Measurements from ENCODE around the gene BEST4. TPM values are rescaled to one million over a fixed set of nuclear protein-coding genes. Genes with fewer than 3 reads are reported as not detected.

BEST4 gene
- total RNA-seq, 1 experiment from 2014 or later = 0.15 TPM

DNA sequence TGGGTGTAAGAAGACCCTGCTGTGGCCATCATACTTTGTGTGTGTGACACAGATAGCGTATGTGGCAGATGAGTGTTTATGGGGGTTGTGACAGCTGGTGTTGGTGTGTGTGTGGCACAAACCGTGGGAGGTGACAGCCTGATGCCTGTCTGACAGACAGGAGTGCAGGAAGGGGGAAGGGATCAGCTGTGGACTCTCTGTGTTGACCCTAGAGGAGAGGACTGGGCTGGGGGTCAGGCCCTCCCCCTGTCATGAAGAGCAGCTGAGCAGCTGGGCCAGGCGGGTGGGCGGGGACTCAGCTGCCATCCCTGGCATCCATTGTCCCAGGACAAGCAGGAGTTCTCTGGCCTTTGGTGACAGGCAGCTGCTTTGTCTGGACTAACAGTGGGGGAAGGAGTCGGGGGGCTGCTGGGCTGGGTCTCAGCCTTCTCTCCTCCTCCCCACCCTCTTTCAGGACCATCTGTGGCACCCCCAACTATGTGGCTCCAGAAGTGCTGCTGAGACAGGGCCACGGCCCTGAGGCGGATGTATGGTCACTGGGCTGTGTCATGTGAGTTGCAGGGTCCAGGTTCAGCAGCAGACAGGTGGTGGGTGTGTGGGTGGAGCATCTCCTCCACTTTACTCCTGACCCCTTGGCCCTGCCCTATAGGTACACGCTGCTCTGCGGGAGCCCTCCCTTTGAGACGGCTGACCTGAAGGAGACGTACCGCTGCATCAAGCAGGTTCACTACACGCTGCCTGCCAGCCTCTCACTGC is 14.5 kb upstream of the BEST4 start:
- H3K4me1 ChIP-seq (ENCODE audit: control insufficient read depth, insufficient read depth, low read length) = peaks cover 32% of the 10 kb centered on the region
- H3K27me3 ChIP-seq (ENCODE audit: control insufficient read depth, insufficient read depth, low read length) = no peaks in the 10 kb centered on the region
- DNase-seq (ENCODE audit: low read depth, low spot score) (no peak), ATAC-seq (no peak)
- CTCF ChIA-PET = no interaction called here
- intact Hi-C loops (cut with micrococcal nuclease; ENCODE audit: unreplicated experiment) = no loop called here
- no TSS peak for BruUV-seq (replicated peaks)
- H3K36me3 ChIP-seq (ENCODE audit: control insufficient read depth, insufficient read depth, low read length) = no peaks in the 10 kb centered on the region; the same call in 1 of the 2 replicates
- no peaks in the 10 kb centered on the region for H3K9me3 ChIP-seq (ENCODE audit: control insufficient read depth, insufficient read depth, low read depth, low read length)
- in situ Hi-C loops (cut with HindIII; ENCODE audit: low pct_unique_long_range_greater_than_20kb, low sequenced_read_pairs) = no loop called here
- POLR2A ChIA-PET = no interaction called here
- no peak for TF ChIP-seq SIN3A (IDR thresholded peaks at IDR 0.05; ENCODE audit: borderline replicate concordance, insufficient read depth, low read depth, low read length)
- no peak for TF ChIP-seq POLR2AphosphoS5 (IDR thresholded peaks at IDR 0.05; ENCODE audit: low read depth, low read length)
- TF ChIP-seq, protein P1, sequence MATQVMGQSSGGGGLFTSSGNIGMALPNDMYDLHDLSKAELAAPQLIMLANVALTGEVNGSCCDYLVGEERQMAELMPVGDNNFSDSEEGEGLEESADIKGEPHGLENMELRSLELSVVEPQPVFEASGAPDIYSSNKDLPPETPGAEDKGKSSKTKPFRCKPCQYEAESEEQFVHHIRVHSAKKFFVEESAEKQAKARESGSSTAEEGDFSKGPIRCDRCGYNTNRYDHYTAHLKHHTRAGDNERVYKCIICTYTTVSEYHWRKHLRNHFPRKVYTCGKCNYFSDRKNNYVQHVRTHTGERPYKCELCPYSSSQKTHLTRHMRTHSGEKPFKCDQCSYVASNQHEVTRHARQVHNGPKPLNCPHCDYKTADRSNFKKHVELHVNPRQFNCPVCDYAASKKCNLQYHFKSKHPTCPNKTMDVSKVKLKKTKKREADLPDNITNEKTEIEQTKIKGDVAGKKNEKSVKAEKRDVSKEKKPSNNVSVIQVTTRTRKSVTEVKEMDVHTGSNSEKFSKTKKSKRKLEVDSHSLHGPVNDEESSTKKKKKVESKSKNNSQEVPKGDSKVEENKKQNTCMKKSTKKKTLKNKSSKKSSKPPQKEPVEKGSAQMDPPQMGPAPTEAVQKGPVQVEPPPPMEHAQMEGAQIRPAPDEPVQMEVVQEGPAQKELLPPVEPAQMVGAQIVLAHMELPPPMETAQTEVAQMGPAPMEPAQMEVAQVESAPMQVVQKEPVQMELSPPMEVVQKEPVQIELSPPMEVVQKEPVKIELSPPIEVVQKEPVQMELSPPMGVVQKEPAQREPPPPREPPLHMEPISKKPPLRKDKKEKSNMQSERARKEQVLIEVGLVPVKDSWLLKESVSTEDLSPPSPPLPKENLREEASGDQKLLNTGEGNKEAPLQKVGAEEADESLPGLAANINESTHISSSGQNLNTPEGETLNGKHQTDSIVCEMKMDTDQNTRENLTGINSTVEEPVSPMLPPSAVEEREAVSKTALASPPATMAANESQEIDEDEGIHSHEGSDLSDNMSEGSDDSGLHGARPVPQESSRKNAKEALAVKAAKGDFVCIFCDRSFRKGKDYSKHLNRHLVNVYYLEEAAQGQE (IDR thresholded peaks at IDR 0.05; ENCODE audit: insufficient read depth in 1 of 2, low read depth in 2 of 2, low read length in 1 of 2) = no peak
- peak overlapping the region; percentile 56 to 83 for H3K4me3 ChIP-seq (ENCODE audit: low read depth in 2 of 2, low read length in 2 of 2)
- no peak overlapping the region for H3K27ac ChIP-seq (ENCODE audit: low read length)

DNA sequence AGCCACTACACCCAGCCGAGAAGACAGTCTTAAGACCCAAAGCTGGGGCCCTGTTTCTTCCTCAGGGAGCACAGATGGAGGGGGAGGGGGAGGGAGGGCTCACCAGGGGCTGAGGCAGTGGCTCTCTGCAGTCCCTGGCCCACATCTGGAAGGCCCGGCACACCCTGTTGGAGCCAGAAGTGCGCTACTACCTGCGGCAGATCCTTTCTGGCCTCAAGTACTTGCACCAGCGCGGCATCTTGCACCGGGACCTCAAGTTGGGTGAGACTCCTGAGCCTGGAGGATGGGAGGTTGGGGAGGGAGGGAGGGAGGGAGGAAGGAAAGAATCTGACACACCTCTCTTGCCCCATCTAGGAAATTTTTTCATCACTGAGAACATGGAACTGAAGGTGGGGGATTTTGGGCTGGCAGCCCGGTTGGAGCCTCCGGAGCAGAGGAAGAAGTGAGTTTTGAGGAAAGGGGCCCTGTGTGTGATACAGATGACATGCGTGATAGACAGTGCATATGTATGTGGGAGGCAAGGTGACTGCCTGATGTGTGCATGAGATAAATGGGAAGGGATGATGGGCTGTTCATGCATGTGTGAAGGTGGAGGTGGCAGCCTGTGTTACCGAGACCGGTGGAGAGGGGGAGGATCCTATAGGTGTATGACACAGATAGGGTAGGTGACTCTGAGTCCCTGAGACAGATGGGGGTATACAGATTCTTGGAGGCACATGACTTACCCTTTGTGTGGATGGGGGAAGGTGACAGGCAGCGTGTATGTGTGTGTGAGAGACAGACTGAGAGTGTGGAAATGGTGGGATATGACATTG is 13.7 kb upstream of the BEST4 start:
- no peaks in the 10 kb centered on the region for H3K27me3 ChIP-seq (ENCODE audit: control insufficient read depth, insufficient read depth, low read length)
- intact Hi-C loops (cut with micrococcal nuclease; ENCODE audit: unreplicated experiment) (no loop called here), in situ Hi-C loops (cut with HindIII; ENCODE audit: low pct_unique_long_range_greater_than_20kb, low sequenced_read_pairs) (no loop called here)
- H3K9me3 ChIP-seq (ENCODE audit: control insufficient read depth, insufficient read depth, low read depth, low read length) = no peaks in the 10 kb centered on the region
- no peaks in the 10 kb centered on the region; the same call in 1 of the 2 replicates for H3K36me3 ChIP-seq (ENCODE audit: control insufficient read depth, insufficient read depth, low read length)
- TSS peak; percentile 92 for BruUV-seq (replicated peaks)
- ChIA-PET POLR2A (interaction anchor here (2.0 kb wide), 1 partner anchor 18 kb away, joined by 25 read pairs; no protein-coding TSS in a partner anchor), CTCF (no interaction called here)
- DNase-seq (ENCODE audit: low read depth, low spot score) = no peak
- 0 out of 2 replicates have a peak overlapping the region, but pooled peaks have one; percentile 5 for H3K27ac ChIP-seq (ENCODE audit: low read length)
- H3K4me1 ChIP-seq (ENCODE audit: control insufficient read depth, insufficient read depth, low read length) = peaks cover 24% of the 10 kb centered on the region
- no peak for ATAC-seq
- H3K4me3 ChIP-seq (ENCODE audit: low read depth in 2 of 2, low read length in 2 of 2) = peak overlapping the region; percentile 56 to 83
- TF ChIP-seq POLR2AphosphoS5 (IDR thresholded peaks at IDR 0.05; ENCODE audit: low read depth, low read length) (no peak), TCF7L2 (IDR thresholded peaks at IDR 0.05; ENCODE audit: low read depth, low read length) (no peak), SIN3A (IDR thresholded peaks at IDR 0.05; ENCODE audit: borderline replicate concordance, insufficient read depth, low read depth, low read length) (no peak)
- TF ChIP-seq, protein P1 (IDR thresholded peaks at IDR 0.05; ENCODE audit: insufficient read depth in 1 of 2, low read depth in 2 of 2, low read length in 1 of 2) = no peak
- TF ChIP-seq, protein P2, sequence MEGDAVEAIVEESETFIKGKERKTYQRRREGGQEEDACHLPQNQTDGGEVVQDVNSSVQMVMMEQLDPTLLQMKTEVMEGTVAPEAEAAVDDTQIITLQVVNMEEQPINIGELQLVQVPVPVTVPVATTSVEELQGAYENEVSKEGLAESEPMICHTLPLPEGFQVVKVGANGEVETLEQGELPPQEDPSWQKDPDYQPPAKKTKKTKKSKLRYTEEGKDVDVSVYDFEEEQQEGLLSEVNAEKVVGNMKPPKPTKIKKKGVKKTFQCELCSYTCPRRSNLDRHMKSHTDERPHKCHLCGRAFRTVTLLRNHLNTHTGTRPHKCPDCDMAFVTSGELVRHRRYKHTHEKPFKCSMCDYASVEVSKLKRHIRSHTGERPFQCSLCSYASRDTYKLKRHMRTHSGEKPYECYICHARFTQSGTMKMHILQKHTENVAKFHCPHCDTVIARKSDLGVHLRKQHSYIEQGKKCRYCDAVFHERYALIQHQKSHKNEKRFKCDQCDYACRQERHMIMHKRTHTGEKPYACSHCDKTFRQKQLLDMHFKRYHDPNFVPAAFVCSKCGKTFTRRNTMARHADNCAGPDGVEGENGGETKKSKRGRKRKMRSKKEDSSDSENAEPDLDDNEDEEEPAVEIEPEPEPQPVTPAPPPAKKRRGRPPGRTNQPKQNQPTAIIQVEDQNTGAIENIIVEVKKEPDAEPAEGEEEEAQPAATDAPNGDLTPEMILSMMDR (IDR thresholded peaks at IDR 0.05) = no peak
